Mesenchymal stem cell (in vitro differentiated cells and primary cell): Measurements from ENCODE around the gene CAPZB.

Source experiments
- DNase-seq: peaks from one replicate; pipeline ENCODE4 v3.0.0-alpha.2; 2013
- H2AFZ ChIP-seq: one replicate; pipeline ENCODE4 v1.6.1; 2013; ENCODE audit warnings: low read depth, mild to moderate bottlenecking, control low read depth, inconsistent platforms, low read length, moderate library complexity
- H2AK5ac ChIP-seq: 2 replicates; pipeline ENCODE4 v1.6.1; 2013; ENCODE audit warnings: low read length, moderate library complexity, mild to moderate bottlenecking, inconsistent platforms; ENCODE audit not compliant: severe bottlenecking
- H2BK120ac ChIP-seq: one replicate; pipeline ENCODE4 v1.6.1; 2013; ENCODE audit warnings: low read depth, mild to moderate bottlenecking, inconsistent platforms, low read length, moderate library complexity
- H2BK12ac ChIP-seq, 2 experiments: one replicate each; pipeline ENCODE4 v1.6.1; 2013; ENCODE audit warnings: inconsistent platforms in 2 of 2, low read length in 2 of 2, mild to moderate bottlenecking in 2 of 2, moderate library complexity in 2 of 2, control low read depth in 1 of 2
- H2BK15ac ChIP-seq: one replicate; pipeline ENCODE4 v1.6.1; 2013; ENCODE audit warnings: mild to moderate bottlenecking, low read depth, inconsistent platforms; ENCODE audit not compliant: poor library complexity, severe bottlenecking
- H2BK5ac ChIP-seq: 2 replicates; pipeline ENCODE4 v1.6.1; 2013; ENCODE audit warnings: low read depth, mild to moderate bottlenecking, low read length, control low read depth, inconsistent platforms; ENCODE audit not compliant: poor library complexity, severe bottlenecking
- H3K14ac ChIP-seq, 2 experiments: one replicate each; pipeline ENCODE4 v1.6.1; 2013; ENCODE audit warnings: inconsistent platforms in 2 of 2, low read length in 2 of 2, control low read depth in 1 of 2, mild to moderate bottlenecking in 1 of 2, moderate library complexity in 1 of 2
- H3K18ac ChIP-seq, 2 experiments: one replicate each; pipeline ENCODE4 v1.6.1; 2013; ENCODE audit warnings: inconsistent platforms in 2 of 2, low read length in 2 of 2, control low read depth in 1 of 2, low read depth in 1 of 2, mild to moderate bottlenecking in 1 of 2
- H3K23ac ChIP-seq, 2 experiments: one replicate each; pipeline ENCODE4 v1.6.1; 2013; ENCODE audit warnings: inconsistent platforms in 2 of 2, low read length in 2 of 2, mild to moderate bottlenecking in 2 of 2, moderate library complexity in 2 of 2, control low read depth in 1 of 2
- H3K27ac ChIP-seq: 2 replicates; pipeline ENCODE4 v1.5.1; 2013; ENCODE audit warnings: mild to moderate bottlenecking, moderate library complexity, low read length, control low read depth, inconsistent platforms; ENCODE audit not compliant: poor library complexity, severe bottlenecking
- H3K27me3 ChIP-seq, 2 experiments: 2 replicates each; pipeline versions ENCODE4 v1.6.1 to v1.7.0; 2013; ENCODE audit warnings: low read length in 2 of 2, mild to moderate bottlenecking in 2 of 2, moderate library complexity in 2 of 2, control low read depth in 1 of 2, inconsistent platforms in 1 of 2; ENCODE audit not compliant: control insufficient read depth in 1 of 2, insufficient read depth in 1 of 2
- H3K36me3 ChIP-seq, 2 experiments: 2 replicates each; pipeline versions ENCODE4 v1.6.1 to v1.7.0; 2013; ENCODE audit warnings: low read length in 2 of 2, control low read depth in 1 of 2, inconsistent platforms in 1 of 2, low read depth in 1 of 2, mild to moderate bottlenecking in 1 of 2; ENCODE audit not compliant: insufficient read depth in 2 of 2, control insufficient read depth in 1 of 2
- H3K4ac ChIP-seq, 2 experiments: one replicate each; pipeline ENCODE4 v1.6.1; 2013; ENCODE audit warnings: inconsistent platforms in 2 of 2, low read length in 2 of 2, mild to moderate bottlenecking in 2 of 2, moderate library complexity in 2 of 2, control low read depth in 1 of 2, low read depth in 1 of 2
- H3K4me1 ChIP-seq: 2 replicates; pipeline ENCODE4 v1.6.1; 2013; ENCODE audit warnings: low read depth, low read length, control low read depth; ENCODE audit not compliant: control insufficient read depth, insufficient read depth
- H3K4me2 ChIP-seq: 2 replicates; pipeline ENCODE4 v1.6.1; 2013; ENCODE audit warnings: low read length, mild to moderate bottlenecking, inconsistent platforms; ENCODE audit not compliant: poor library complexity, severe bottlenecking
- H3K4me3 ChIP-seq, 2 experiments: 2 replicates each; pipeline versions ENCODE4 v1.5.1 to v1.7.0; 2013; ENCODE audit warnings: low read length in 2 of 2, mild to moderate bottlenecking in 2 of 2, control low read depth in 1 of 2, low read depth in 1 of 2; ENCODE audit not compliant: insufficient read depth in 1 of 2
- H3K79me1 ChIP-seq: replicated peaks from 2 replicates; pipeline ENCODE4 v1.6.1; 2013; ENCODE audit warnings: mild to moderate bottlenecking, control low read depth, low read length, inconsistent platforms; ENCODE audit not compliant: poor library complexity, severe bottlenecking
- H3K9ac ChIP-seq: 2 replicates; pipeline ENCODE4 v1.7.0; 2013; ENCODE audit warnings: mild to moderate bottlenecking, low read length, moderate library complexity
- H3K9me3 ChIP-seq: 2 replicates; pipeline ENCODE4 v1.7.0; 2013; ENCODE audit warnings: mild to moderate bottlenecking, low read length; ENCODE audit not compliant: control insufficient read depth
- H4K8ac ChIP-seq: one replicate; pipeline ENCODE4 v1.6.1; 2013; ENCODE audit warnings: inconsistent platforms, mild to moderate bottlenecking, low read length, moderate library complexity
- H4K91ac ChIP-seq: one replicate; pipeline ENCODE4 v1.6.1; 2013; ENCODE audit warnings: mild to moderate bottlenecking, low read length, inconsistent platforms
- WGBS: methylation state at CpG from one replicate; pipeline ENCODE4 v1.1.7; 2013; ENCODE audit warnings: mixed read lengths; 5-methylcytosine and 5-hydroxymethylcytosine counted together

CAPZB gene

DNA sequence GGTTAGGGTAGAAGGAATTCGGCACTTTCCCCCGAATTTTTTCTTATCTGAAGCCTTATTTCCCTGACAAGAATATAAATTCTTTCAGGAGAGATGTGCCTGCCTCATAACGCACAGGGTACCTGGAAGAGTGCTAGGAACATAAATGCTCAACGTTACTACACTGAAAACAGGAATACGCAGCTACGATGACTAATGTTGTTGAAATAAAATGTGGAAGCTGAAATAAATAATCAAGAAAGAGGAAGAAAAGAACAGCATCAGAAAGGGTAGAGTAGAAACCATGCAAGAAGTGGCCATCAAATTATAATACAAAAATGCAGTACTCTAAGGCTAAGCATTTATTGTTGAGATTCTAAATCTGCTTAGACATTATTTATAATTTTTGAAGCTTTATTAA lies 139.3 kb downstream of the CAPZB start:
- H3K27me3 ChIP-seq: no peaks in the 10 kb centered on the region
- no peak overlapping the region for H3K23ac ChIP-seq
- no peak for DNase-seq
- WGBS: 91% methylated on average over 5 of the region's 6 CpGs
- H3K4me3 ChIP-seq: no peak overlapping the region
- H4K91ac ChIP-seq: no peak overlapping the region
- peaks cover 81% of the 10 kb centered on the region in 2 experiments for H3K36me3 ChIP-seq
- H2BK5ac ChIP-seq: no peak overlapping the region
- H3K4me2 ChIP-seq: no peak overlapping the region
- H2BK15ac ChIP-seq: no peak overlapping the region
- peaks cover 6% of the 10 kb centered on the region for H3K4me1 ChIP-seq
- no peak overlapping the region for H3K14ac ChIP-seq
- no peak overlapping the region for H3K4ac ChIP-seq
- H2BK120ac ChIP-seq: no peak overlapping the region
- no peak overlapping the region for H4K8ac ChIP-seq
- peaks cover 49% of the 10 kb centered on the region for H3K79me1 ChIP-seq
- no peak overlapping the region for H2AK5ac ChIP-seq
- H3K18ac ChIP-seq: no peak overlapping the region
- no peak overlapping the region for H2AFZ ChIP-seq
- no peaks in the 10 kb centered on the region for H3K9me3 ChIP-seq
- no peak overlapping the region for H3K27ac ChIP-seq
- no peak overlapping the region for H2BK12ac ChIP-seq
- no peak overlapping the region for H3K9ac ChIP-seq

DNA sequence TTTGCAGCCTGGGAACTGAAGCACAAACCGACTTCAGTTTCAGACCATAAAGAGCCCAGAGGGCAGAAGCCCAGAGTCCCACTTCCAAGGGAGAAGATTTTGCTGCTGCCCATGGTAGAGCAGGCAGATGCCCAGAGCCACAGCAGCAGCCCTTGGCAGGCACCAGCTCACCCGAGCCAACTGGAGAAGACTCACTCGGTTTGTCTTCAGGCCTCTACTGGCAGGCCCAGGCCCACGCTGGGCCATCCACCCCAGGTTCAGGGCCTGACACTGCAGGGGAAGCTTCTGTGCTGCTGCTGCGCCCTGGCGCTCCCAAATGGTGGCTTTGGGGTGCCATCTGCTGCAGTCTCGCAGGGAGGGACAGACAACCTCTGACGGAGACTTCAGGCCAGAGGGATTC lies 139.9 kb downstream of the CAPZB start:
- 98% methylated on average over 8 of the region's 8 CpGs for WGBS
- Histone ChIP-seq H2BK120ac (no peak overlapping the region), H3K4me1 (peaks cover 6% of the 10 kb centered on the region), H3K14ac (no peak overlapping the region), H3K36me3 (peaks cover 83% of the 10 kb centered on the region in 2 experiments), H3K27ac (no peak overlapping the region), H3K4me3 (no peak overlapping the region), H4K91ac (no peak overlapping the region), H2AFZ (no peak overlapping the region), H2BK15ac (no peak overlapping the region), H3K9ac (no peak overlapping the region), H3K4me2 (no peak overlapping the region), H3K27me3 (no peaks in the 10 kb centered on the region), H2AK5ac (no peak overlapping the region), H3K18ac (no peak overlapping the region), H3K23ac (no peak overlapping the region), H3K4ac (no peak overlapping the region), H4K8ac (no peak overlapping the region), H2BK12ac (no peak overlapping the region), H2BK5ac (no peak overlapping the region), H3K9me3 (no peaks in the 10 kb centered on the region), H3K79me1 (peaks cover 53% of the 10 kb centered on the region)
- no peak for DNase-seq

DNA sequence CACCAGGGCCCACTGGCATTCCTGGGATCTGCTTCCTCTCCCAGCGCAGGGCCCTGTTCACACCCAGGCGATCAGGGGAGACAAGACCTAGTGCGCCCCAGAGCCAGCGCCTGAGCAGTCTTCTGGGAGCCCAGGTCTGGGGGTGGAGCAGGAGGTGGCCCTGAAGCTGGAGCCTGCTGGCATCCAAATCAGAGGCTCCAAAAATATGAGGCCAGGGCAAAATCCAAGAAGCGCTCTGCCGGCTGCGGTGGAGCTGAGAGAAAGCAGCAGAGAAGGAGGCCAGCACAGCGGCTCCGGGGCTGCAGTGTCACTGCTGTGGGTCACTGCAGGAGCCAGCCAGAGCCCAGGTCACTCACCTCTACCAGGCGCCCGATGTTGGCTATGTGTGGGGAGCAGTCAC lies 140.5 kb downstream of the CAPZB start:
- no peaks in the 10 kb centered on the region for H3K9me3 ChIP-seq
- no peak overlapping the region for H4K91ac ChIP-seq
- H3K9ac ChIP-seq: no peak overlapping the region
- no peak overlapping the region for H3K4ac ChIP-seq
- peaks cover 52% of the 10 kb centered on the region for H3K79me1 ChIP-seq
- H3K27ac ChIP-seq: no peak overlapping the region
- no peak overlapping the region for H3K4me2 ChIP-seq
- H3K27me3 ChIP-seq: no peaks in the 10 kb centered on the region
- peaks cover 5% of the 10 kb centered on the region for H3K4me1 ChIP-seq
- no peak overlapping the region for H2BK5ac ChIP-seq
- H3K14ac ChIP-seq: no peak overlapping the region
- no peak overlapping the region for H3K18ac ChIP-seq
- no peak overlapping the region for H2AFZ ChIP-seq
- no peak overlapping the region for H3K4me3 ChIP-seq
- H2BK120ac ChIP-seq: no peak overlapping the region
- H3K23ac ChIP-seq: no peak overlapping the region
- peaks cover 83% of the 10 kb centered on the region in 2 experiments for H3K36me3 ChIP-seq
- 97% methylated on average over 11 of the region's 11 CpGs for WGBS
- H2BK15ac ChIP-seq: no peak overlapping the region
- no peak for DNase-seq
- H4K8ac ChIP-seq: no peak overlapping the region
- H2AK5ac ChIP-seq: no peak overlapping the region
- no peak overlapping the region for H2BK12ac ChIP-seq

DNA sequence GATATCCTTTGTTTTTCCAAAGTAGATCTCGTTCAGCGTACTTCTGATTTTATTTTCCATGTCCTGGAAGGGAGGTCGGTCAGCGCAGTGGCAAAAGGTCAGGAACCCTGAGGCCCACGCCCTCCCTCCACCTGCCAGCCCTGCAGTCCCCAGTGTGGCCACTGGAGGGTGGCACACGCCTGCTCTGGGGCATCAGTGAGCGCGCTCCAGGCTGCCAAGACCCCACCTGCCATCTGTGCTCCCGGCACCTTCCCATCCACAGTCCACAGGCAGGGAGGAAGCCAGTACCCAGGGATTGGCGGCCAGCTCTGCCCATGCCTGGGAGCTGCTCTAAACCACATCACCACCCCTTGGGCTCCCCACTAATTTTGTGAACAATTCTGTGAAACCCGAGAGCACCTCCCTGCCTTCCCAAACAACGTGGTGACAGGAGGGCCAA lies 140.9 kb downstream of the CAPZB start:
- H3K4me1 ChIP-seq: peaks cover 5% of the 10 kb centered on the region
- WGBS: 85% methylated on average over 12 of the region's 12 CpGs
- no peak overlapping the region for H3K4me3 ChIP-seq
- H3K4ac ChIP-seq: no peak overlapping the region
- no peak overlapping the region for H3K9ac ChIP-seq
- no peak overlapping the region for H2AK5ac ChIP-seq
- no peak overlapping the region for H3K14ac ChIP-seq
- no peak overlapping the region for H3K18ac ChIP-seq
- H3K4me2 ChIP-seq: no peak overlapping the region
- no peak overlapping the region for H3K27ac ChIP-seq
- no peak overlapping the region for H2BK15ac ChIP-seq
- H3K36me3 ChIP-seq: peaks cover 83% of the 10 kb centered on the region in 2 experiments
- H3K9me3 ChIP-seq: no peaks in the 10 kb centered on the region
- no peak overlapping the region for H3K23ac ChIP-seq
- H3K79me1 ChIP-seq: peaks cover 52% of the 10 kb centered on the region
- H2BK120ac ChIP-seq: no peak overlapping the region
- no peak overlapping the region for H2BK12ac ChIP-seq
- no peak overlapping the region for H2AFZ ChIP-seq
- H4K91ac ChIP-seq: no peak overlapping the region
- H2BK5ac ChIP-seq: no peak overlapping the region
- peak; percentile 38 for DNase-seq
- H4K8ac ChIP-seq: no peak overlapping the region
- no peaks in the 10 kb centered on the region for H3K27me3 ChIP-seq
